NCI-H2227 treated with DMSO at 0.1 percent for 48 hours (cell line): ENCODE measurements around the gene BCL2L13.

Experiments used
- DNase-seq: peaks from one replicate; lab custom pipeline; 2025; lab: John Stamatoyannopoulos, UW

The BCL2L13 gene

GRCh38 chr22:17779286-17780115 lies 140.9 kb downstream of the BCL2L13 start:
- no peak for DNase-seq

- no peak for DNase-seq
Observed at GRCh38 chr22:17780116-17780740, 141.7 kb downstream of the BCL2L13 start.
